Heart right ventricle (tissue), 16 donors: ENCODE data around the gene TMEM223. TPM values are rescaled to one million over a fixed set of nuclear protein-coding genes. Genes with fewer than 3 reads are reported as not detected.
"Not testable (repeated sequence)": the region's sequence is repeated elsewhere in the genome, so short reads cannot be mapped to it uniquely, and the experiment has no call there.

Experiments used
- ATAC-seq, 8 donors: fragments of 200-7000 bp; cut with Tn5 transposase; one replicate each; pipeline ENCODE4 v1.9.1; 2020; ENCODE audit warnings: mild to moderate bottlenecking in 8 of 8, moderate library complexity in 8 of 8, moderate number of reproducible peaks in 1 of 8
- DNase-seq, 2 donors: peaks; one replicate each; pipeline ENCODE4 v3.0.0-alpha.2; 2020
- H3K27ac ChIP-seq, 10 donors: fragments of 200-600 bp; sonication (generic) in 2 of 10; one replicate each; pipeline versions ENCODE4 v1.5.0 to v1.8.0; 2020 to 2022; ENCODE audit warnings: mild to moderate bottlenecking in 3 of 10
- H3K27me3 ChIP-seq, 7 donors: fragments of 200-600 bp; one replicate each; pipeline ENCODE4 v1.8.0; 2021 to 2022; ENCODE audit warnings: mild to moderate bottlenecking in 2 of 7
- H3K36me3 ChIP-seq, 9 donors: fragments of 200-600 bp; sonication (generic) in 1 of 9; one replicate each; pipeline versions ENCODE4 v1.5.0 to v1.8.0; 2020 to 2022; ENCODE audit warnings: mild to moderate bottlenecking in 2 of 9
- H3K4me1 ChIP-seq, 9 donors: fragments of 200-600 bp; sonication (generic) in 1 of 9; one replicate each; pipeline versions ENCODE4 v1.5.0 to v1.8.0; 2020 to 2022; ENCODE audit warnings: mild to moderate bottlenecking in 4 of 9
- H3K4me3 ChIP-seq, 10 donors: fragments of 200-600 bp; sonication (generic) in 2 of 10; one replicate each; pipeline versions ENCODE4 v1.5.0 to v1.8.0; 2020 to 2022; ENCODE audit warnings: mild to moderate bottlenecking in 7 of 10, moderate library complexity in 2 of 10
- H3K9me3 ChIP-seq, 11 donors: fragments of 200-600 bp in 10 of 11; sonication (generic) in 2 of 11; one replicate each; pipeline versions ENCODE4 v1.5.0 to v1.8.0; 2013 to 2022; ENCODE audit warnings: mild to moderate bottlenecking in 2 of 11, control low read depth in 1 of 11, moderate library complexity in 1 of 11
- CTCF ChIP-seq, 9 donors: fragments of 200-600 bp; sonication (generic) in 2 of 9; IDR thresholded peaks; one replicate each; pipeline versions ENCODE4 v1.5.0 to v1.8.0; 2021 to 2022; ENCODE audit warnings: antibody characterized with exemption in 9 of 9, mild to moderate bottlenecking in 5 of 9, moderate library complexity in 1 of 9
- WGBS, 2 donors: extraction: QIAGEN DNeasy Blood & Tissue Kit; methylation state at CpG; one replicate each; pipeline ENCODE4 v1.1.7; 2013; ENCODE audit warnings: inconsistent platforms in 1 of 2; 5-methylcytosine and 5-hydroxymethylcytosine counted together
- intact Hi-C, 10 donors: fragments of 100-400 bp; cut with DNase I; formaldehyde crosslinking; loops; one replicate each; pipeline versions ENCODE4 v1.11.1 to v1.14.2; 2022
- microRNA-seq, 2 donors: library from miRNA; unstranded; fragments of <30 nt; microRNA quantifications; one replicate each; pipeline ENCODE4 v1.2.0, GENCODE V29; 2021
- polyA plus RNA-seq, 2 donors: library from polyadenylated mRNA; stranded (reverse); fragments of 200-250 nt; gene quantifications; one replicate each; pipeline ENCODE4 v1.2.3, GENCODE V29; 2013
- total RNA-seq, 10 donors: library from RNA; stranded (reverse); fragmentation: NEBNext Ultra II Directional in 3 of 10; extraction: Animal tissue kit (Norgen Biotek cat#: 25700) in 3 of 10; gene quantifications; one replicate each; pipeline versions ENCODE4 v1.2.1 to v1.2.4, GENCODE V29; 2021 to 2023
- donor health status: Arrhythmogenic right ventricular cardiomyopathy.
- donor health status: ischemic (EF 13 %, LVEDD 7.1; RV severe dilation, severe dysfunction).
- donor health status: healthy with polysubstance abuse.
- donor health status: DM: no; HTN: yes; CAD: no.
- donor health status: DM: no; HTN: no; CAD: no.
- donor health status: ischemic (EF 25% LVEDD 6.9; RV normal size, moderate dysfunction).
- donor health status: ischemic (EF 25% LVEDD 5.7; RV mildly dilated, moderate dysfunction).
- donor health status: healthy.
- donor health status: DM: yes; HTN: yes; CAD: no.
- donor health status: Ischemic cardiomyopathy.
- donor health status: ischemic (EF 35%, LVEDD 5.7; RV mildly dilated, moderate dysfunction).
- donor health status: nonischemic (EF 11% LVEDD 7.7; RV severe dilation, severe dysfunction).
- donor health status: DM: yes; HTN: yes; CAD: no.
- donor health status: PGD.
- donor health status: ischemic (EF 29% LVEDD 5.4; RV normal size, mild dysfunction).
- donor health status: nonischemic (EF 23%, LVEDD 6.1; RV moderate dilation, normal function).

Gene TMEM223
- total and polyA plus RNA-seq, 12 donors = 21.9 to 75.3 (median 24.5) TPM

GRCh38 chr11:62752994-62753735 lies 38.6 kb downstream of the TMEM223 start:
- no peaks in the 10 kb centered on the region for H3K27me3 ChIP-seq
- peaks cover 0 to 39% (median 3%) of the 10 kb centered on the region in 9 donors for H3K36me3 ChIP-seq
- TF ChIP-seq CTCF (IDR thresholded peaks at IDR 0.05) = no peak
- intact Hi-C loops = loop anchor here in 2 of 10 donors (2.0 kb wide), 1 partner anchor 24 kb away; the partner anchor contains the start of gene TTC9C (in 2 of the 2)
- H3K9me3 ChIP-seq = no peaks in the 10 kb centered on the region
- H3K4me3 ChIP-seq = peak overlapping the region; percentile 36 to 72 (median 62)
- peak in 3 of 8 donors; percentile 0 to 5 (median 3) for ATAC-seq
- peaks cover 7 to 42% (median 25%) of the 10 kb centered on the region in 9 donors for H3K4me1 ChIP-seq
- 74 to 75% methylated on average over 15 of the region's 15 CpGs for WGBS, 2 donors
- no peak for DNase-seq
- H3K27ac ChIP-seq = peak overlapping the region; percentile 81 to 95 (median 91)

DNA sequence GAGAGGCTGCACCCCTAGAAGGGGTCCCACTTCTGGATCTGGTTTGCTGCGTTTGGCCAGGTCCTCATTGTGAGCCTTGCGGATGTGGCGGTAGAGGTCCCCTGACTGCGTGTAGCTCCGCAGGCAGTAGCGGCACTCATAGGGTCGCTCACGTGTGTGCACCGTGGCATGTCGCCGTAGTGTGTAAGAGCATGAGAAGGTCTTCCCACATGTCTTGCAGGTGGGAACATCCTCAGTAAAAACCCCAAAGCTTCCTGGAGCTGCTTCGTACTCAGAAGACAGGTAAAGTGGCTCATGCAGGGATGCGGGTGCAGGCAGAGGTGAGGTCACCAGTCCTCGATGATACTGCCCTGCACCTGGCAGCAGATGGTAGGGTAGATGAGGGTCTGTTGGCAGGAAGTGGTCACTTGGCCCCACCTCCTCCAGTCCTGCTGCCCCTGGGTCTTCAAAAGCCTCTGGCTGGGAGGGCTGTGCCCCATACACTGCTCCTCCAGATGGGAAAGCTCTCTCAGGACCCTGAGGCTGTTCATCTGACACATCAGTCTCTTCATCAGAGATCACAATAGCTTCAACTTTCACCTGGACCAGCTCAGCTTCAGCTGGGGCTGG lies 39.5 kb downstream of the TMEM223 start:
- TF ChIP-seq CTCF (IDR thresholded peaks at IDR 0.05) = no peak
- Histone ChIP-seq H3K36me3 (peaks cover 0 to 40% (median 3%) of the 10 kb centered on the region in 9 donors), H3K27ac (peak overlapping the region in 2 of 10 donors; percentile 89 to 95), H3K27me3 (no peaks in the 10 kb centered on the region), H3K9me3 (no peaks in the 10 kb centered on the region), H3K4me3 (no peak overlapping the region), H3K4me1 (peaks cover 7 to 42% (median 25%) of the 10 kb centered on the region in 9 donors)
- ATAC-seq (no peak), DNase-seq (no peak)
- intact Hi-C loops = loop anchor here in 2 of 10 donors (2.0 kb wide), 1 partner anchor 23 kb away; the partner anchor contains the start of gene TTC9C (in 2 of the 2)
- WGBS, 2 donors = 97% methylated on average over 14 of the region's 14 CpGs

- H3K4me3 ChIP-seq, intact Hi-C loops, H3K27me3 ChIP-seq, ATAC-seq, DNase-seq, H3K9me3 ChIP-seq: not testable (repeated sequence)
- WGBS, 2 donors = 94 to 98% methylated on average over 5 of the region's 5 CpGs
- Histone ChIP-seq H3K36me3 (peaks cover 0 to 43% (median 3%) of the 10 kb centered on the region in 9 donors), H3K27ac (peak overlapping the region in 1 of 10 donors; percentile 7), H3K4me1 (peaks cover 7 to 42% (median 25%) of the 10 kb centered on the region in 9 donors)
Measured at GRCh38 chr11:62749931-62750330, 41.9 kb downstream of the TMEM223 start.

- Histone ChIP-seq H3K9me3 (no peaks in the 10 kb centered on the region), H3K4me1 (peaks cover 0 to 27% (median 11%) of the 10 kb centered on the region in 9 donors), H3K27me3 (no peaks in the 10 kb centered on the region), H3K27ac (no peak overlapping the region), H3K36me3 (peaks cover 0 to 37% (median 3%) of the 10 kb centered on the region in 9 donors), H3K4me3 (no peak overlapping the region)
- ATAC-seq (no peak), DNase-seq (no peak)
- WGBS, 2 donors = 74 to 80% methylated on average over 9 of the region's 9 CpGs
- TF ChIP-seq CTCF (IDR thresholded peaks at IDR 0.05) = no peak
- intact Hi-C loops = no loop called here
Measured at GRCh38 chr11:62747475-62748160, 44.2 kb downstream of the TMEM223 start.

Small RNAs within 50 kb of the gene (microRNA-seq; reads per million reads assigned to microRNA genes)
- gene MIR6514 (2.6 to 3.6 reads per million in 2 donors), gene MIR6748 (0 reads per million in 2 donors)

Other genes with a start within 250 kb of the TMEM223 start
Only the 30 nearest of the 31 such genes appear.
- 1,000 to 10,000 TPM in 5 of 10 donors, 100 to 1,000 TPM in 5; 784 to 1,131 (median 1,002) TPM for gene EEF1G, start 218.1 kb downstream of the TMEM223 start, total RNA-seq
- 1,000 to 10,000 TPM in 1 of 2 donors, 100 to 1,000 TPM in 1; 555 to 1,173 TPM for gene EEF1G, start 218.1 kb downstream of the TMEM223 start, polyA plus RNA-seq
- gene TUT1, start 200.5 kb downstream of the TMEM223 start, total RNA-seq = 10 to 100 TPM in 8 of 10 donors, 1 to 10 TPM in 2; 8.2 to 17.9 (median 12.3) TPM
- gene TUT1, start 200.5 kb downstream of the TMEM223 start, polyA plus RNA-seq = 10 to 100 TPM in 1 of 2 donors, 1 to 10 TPM in 1; 9.3 to 19.2 TPM
- gene MTA2, start 190.1 kb downstream of the TMEM223 start, total RNA-seq = 10 to 100 TPM; 25.0 to 45.3 (median 29.8) TPM
- gene MTA2, start 190.1 kb downstream of the TMEM223 start, polyA plus RNA-seq = 10 to 100 TPM; 22.1 to 35.3 TPM
- gene EML3, start 179.2 kb downstream of the TMEM223 start, total RNA-seq = 10 to 100 TPM in 8 of 10 donors, 1 to 10 TPM in 2; 7.7 to 27.2 (median 15.2) TPM
- 10 to 100 TPM; 18.9 to 50.4 TPM for gene EML3, start 179.2 kb downstream of the TMEM223 start, polyA plus RNA-seq
- 1 to 10 TPM in 8 of 10 donors, under 1 TPM in 2; 0.81 to 4.4 (median 1.8) TPM for gene ROM1, start 178.7 kb downstream of the TMEM223 start, total RNA-seq
- gene ROM1, start 178.7 kb downstream of the TMEM223 start, polyA plus RNA-seq = 1 to 10 TPM; 5.3 to 6.6 TPM
- 10 to 100 TPM in 7 of 10 donors, 1 to 10 TPM in 3; 6.8 to 20.7 (median 10.6) TPM for gene B3GAT3, start 170.0 kb downstream of the TMEM223 start, total RNA-seq
- 10 to 100 TPM; 29.5 to 41.2 TPM for gene B3GAT3, start 170.0 kb downstream of the TMEM223 start, polyA plus RNA-seq
- 100 to 1,000 TPM in 3 of 10 donors, 10 to 100 TPM in 7; 84.0 to 148 (median 96.7) TPM for gene GANAB, start 145.4 kb downstream of the TMEM223 start, total RNA-seq
- gene GANAB, start 145.4 kb downstream of the TMEM223 start, polyA plus RNA-seq = 10 to 100 TPM; 53.2 to 87.2 TPM
- gene INTS5, start 138.7 kb downstream of the TMEM223 start, total RNA-seq = 10 to 100 TPM in 8 of 10 donors, 1 to 10 TPM in 2; 9.7 to 15.0 (median 10.9) TPM
- gene INTS5, start 138.7 kb downstream of the TMEM223 start, polyA plus RNA-seq = 1 to 10 TPM; 2.8 to 8.3 TPM
- gene C11orf98, start 126.8 kb downstream of the TMEM223 start, total RNA-seq = 10 to 100 TPM; 25.8 to 41.5 (median 30.0) TPM
- 100 to 1,000 TPM in 1 of 2 donors, 10 to 100 TPM in 1; 75.9 to 210 TPM for gene C11orf98, start 126.8 kb downstream of the TMEM223 start, polyA plus RNA-seq
- 1 to 10 TPM; 2.4 to 7.7 (median 4.2) TPM for gene CSKMT, start 126.7 kb downstream of the TMEM223 start, total RNA-seq
- gene CSKMT, start 126.7 kb downstream of the TMEM223 start, polyA plus RNA-seq = 10 to 100 TPM in 1 of 2 donors, 1 to 10 TPM in 1; 8.8 to 15.7 TPM
- 1 to 10 TPM; 3.9 to 9.5 (median 5.5) TPM for gene UQCC3, start 120.3 kb downstream of the TMEM223 start, total RNA-seq
- 10 to 100 TPM; 18.0 to 23.0 TPM for gene UQCC3, start 120.3 kb downstream of the TMEM223 start, polyA plus RNA-seq
- 1 to 10 TPM; 1.6 to 4.9 (median 3.0) TPM for gene LBHD1, start 119.7 kb downstream of the TMEM223 start, total RNA-seq
- gene LBHD1, start 119.7 kb downstream of the TMEM223 start, polyA plus RNA-seq = 1 to 10 TPM; 1.6 to 6.4 TPM
- 100 to 1,000 TPM in 1 of 10 donors, 10 to 100 TPM in 9; 57.8 to 100 (median 81.2) TPM for gene UBXN1, start 112.9 kb downstream of the TMEM223 start, total RNA-seq
- 100 to 1,000 TPM in 1 of 2 donors, 10 to 100 TPM in 1; 83.1 to 175 TPM for gene UBXN1, start 112.9 kb downstream of the TMEM223 start, polyA plus RNA-seq
- gene LRRN4CL, start 102.5 kb downstream of the TMEM223 start, total RNA-seq = 1 to 10 TPM; 2.0 to 9.5 (median 2.6) TPM
- 1 to 10 TPM; 1.9 to 2.8 TPM for gene LRRN4CL, start 102.5 kb downstream of the TMEM223 start, polyA plus RNA-seq
- gene BSCL2, start 84.6 kb downstream of the TMEM223 start, total RNA-seq = 10 to 100 TPM in 9 of 10 donors, 1 to 10 TPM in 1; 8.5 to 26.8 (median 15.7) TPM
- gene BSCL2, start 84.6 kb downstream of the TMEM223 start, polyA plus RNA-seq = 10 to 100 TPM; 31.4 to 83.0 TPM
- under 1 TPM in 4 of 10 donors, not detected in 6; 0.26 to 0.34 (median 0.31) TPM for gene GNG3, start 84.3 kb downstream of the TMEM223 start, total RNA-seq
- gene GNG3, start 84.3 kb downstream of the TMEM223 start, polyA plus RNA-seq = under 1 TPM in 1 of 2 donors, not detected in 1; 0.16 TPM
- gene HNRNPUL2, start 64.5 kb downstream of the TMEM223 start, total RNA-seq = 10 to 100 TPM; 26.9 to 40.9 (median 33.4) TPM
- gene HNRNPUL2, start 64.5 kb downstream of the TMEM223 start, polyA plus RNA-seq = 10 to 100 TPM; 21.4 to 35.3 TPM
- 10 to 100 TPM in 9 of 10 donors, 1 to 10 TPM in 1; 9.4 to 16.2 (median 12.9) TPM for gene TTC9C, start 63.5 kb downstream of the TMEM223 start, total RNA-seq
- gene TTC9C, start 63.5 kb downstream of the TMEM223 start, polyA plus RNA-seq = 10 to 100 TPM; 20.3 to 20.8 TPM
- gene ZBTB3, start 37.8 kb downstream of the TMEM223 start, total RNA-seq = 10 to 100 TPM in 4 of 10 donors, 1 to 10 TPM in 6; 7.5 to 14.9 (median 9.6) TPM
- 1 to 10 TPM; 2.2 to 8.6 TPM for gene ZBTB3, start 37.8 kb downstream of the TMEM223 start, polyA plus RNA-seq
- 10 to 100 TPM; 30.9 to 57.0 (median 42.9) TPM for gene POLR2G, start 30.4 kb downstream of the TMEM223 start, total RNA-seq
- 100 to 1,000 TPM in 1 of 2 donors, 10 to 100 TPM in 1; 42.1 to 134 TPM for gene POLR2G, start 30.4 kb downstream of the TMEM223 start, polyA plus RNA-seq
- 10 to 100 TPM in 3 of 10 donors, 1 to 10 TPM in 7; 7.7 to 14.7 (median 9.0) TPM for gene TAF6L, start 20.6 kb downstream of the TMEM223 start, total RNA-seq
- gene TAF6L, start 20.6 kb downstream of the TMEM223 start, polyA plus RNA-seq = 10 to 100 TPM; 12.7 to 18.9 TPM
- gene TMEM179B, start 4.6 kb downstream of the TMEM223 start, total RNA-seq = 10 to 100 TPM in 8 of 10 donors, 1 to 10 TPM in 2; 9.4 to 27.2 (median 17.4) TPM
- gene TMEM179B, start 4.6 kb downstream of the TMEM223 start, polyA plus RNA-seq = 10 to 100 TPM; 24.8 to 54.4 TPM
- 10 to 100 TPM; 28.3 to 58.7 (median 36.7) TPM for gene NXF1, start 13.4 kb upstream of the TMEM223 start, total RNA-seq
- gene NXF1, start 13.4 kb upstream of the TMEM223 start, polyA plus RNA-seq = 10 to 100 TPM; 66.6 to 96.7 TPM
- gene STX5, start 40.0 kb upstream of the TMEM223 start, total RNA-seq = 10 to 100 TPM; 16.8 to 27.0 (median 19.0) TPM
- gene STX5, start 40.0 kb upstream of the TMEM223 start, polyA plus RNA-seq = 10 to 100 TPM; 13.6 to 31.9 TPM
- not detected for gene TEX54, start 40.8 kb upstream of the TMEM223 start, total RNA-seq
- not detected for gene TEX54, start 40.8 kb upstream of the TMEM223 start, polyA plus RNA-seq
- 10 to 100 TPM; 17.7 to 31.2 (median 22.9) TPM for gene WDR74, start 47.6 kb upstream of the TMEM223 start, total RNA-seq
- 10 to 100 TPM; 48.3 to 62.4 TPM for gene WDR74, start 47.6 kb upstream of the TMEM223 start, polyA plus RNA-seq
- gene SLC3A2, start 88.9 kb upstream of the TMEM223 start, total RNA-seq = 10 to 100 TPM; 32.0 to 78.4 (median 42.6) TPM
- gene SLC3A2, start 88.9 kb upstream of the TMEM223 start, polyA plus RNA-seq = 100 to 1,000 TPM in 1 of 2 donors, 10 to 100 TPM in 1; 36.2 to 110 TPM
- not detected for gene CHRM1, start 129.4 kb upstream of the TMEM223 start, total RNA-seq
- gene CHRM1, start 129.4 kb upstream of the TMEM223 start, polyA plus RNA-seq = not detected
- not detected for gene SLC22A6, start 193.0 kb upstream of the TMEM223 start, total RNA-seq
- gene SLC22A6, start 193.0 kb upstream of the TMEM223 start, polyA plus RNA-seq = not detected
- not detected for gene SLC22A8, start 223.8 kb upstream of the TMEM223 start, total RNA-seq
- gene SLC22A8, start 223.8 kb upstream of the TMEM223 start, polyA plus RNA-seq = not detected